HG03064 (cell line): ENCODE measurements around the gene RBFOX2.
"Not testable (repeated sequence)": the region's sequence is repeated elsewhere in the genome, so short reads cannot be mapped to it uniquely, and the experiment has no call there.

Experiments used
- ATAC-seq: cut with Tn5 transposase; IDR thresholded peaks from one replicate; pipeline ENCODE4 v1.9.1; 2021; ENCODE audit warnings: low read depth; ENCODE audit not compliant: unreplicated experiment

Gene RBFOX2

DNA sequence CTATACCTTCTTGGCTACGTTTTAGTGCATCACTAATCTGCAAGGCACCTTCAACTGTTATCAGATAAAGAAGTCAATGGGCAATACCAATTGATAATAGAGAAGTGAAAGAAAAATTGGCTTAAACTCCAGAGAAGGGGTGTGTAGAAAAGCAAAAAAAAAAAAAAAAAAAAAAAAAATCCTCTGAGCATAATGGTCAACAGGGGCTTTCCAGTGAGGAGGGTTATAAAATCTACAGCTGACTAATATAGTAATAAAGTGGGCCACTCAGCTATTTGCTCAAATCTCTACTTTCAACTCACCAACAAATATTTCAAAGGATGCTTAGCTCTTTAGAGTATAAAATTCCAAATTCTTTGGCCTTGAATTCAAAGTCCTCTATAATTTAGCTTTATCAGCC lies 233.1 kb downstream of the RBFOX2 start:
- no peak for ATAC-seq

DNA sequence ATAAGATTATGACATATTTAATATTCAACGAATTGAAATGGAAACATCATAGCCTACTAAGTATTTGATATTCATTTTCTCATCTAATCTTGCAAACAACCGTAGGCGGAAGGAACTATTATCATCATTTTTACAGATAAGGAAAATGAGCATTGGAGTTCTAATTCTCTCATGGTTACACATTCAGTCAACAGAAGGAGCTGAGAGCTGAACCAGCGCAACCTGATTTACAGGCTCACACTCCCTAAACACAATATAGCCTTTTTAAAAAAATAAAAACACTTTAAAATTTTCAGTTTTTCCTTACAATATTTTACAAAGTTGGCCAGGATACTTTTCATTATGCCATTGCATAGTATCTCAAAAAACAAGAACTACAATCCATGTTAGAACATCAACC lies 236.1 kb downstream of the RBFOX2 start:
- no peak for ATAC-seq

DNA sequence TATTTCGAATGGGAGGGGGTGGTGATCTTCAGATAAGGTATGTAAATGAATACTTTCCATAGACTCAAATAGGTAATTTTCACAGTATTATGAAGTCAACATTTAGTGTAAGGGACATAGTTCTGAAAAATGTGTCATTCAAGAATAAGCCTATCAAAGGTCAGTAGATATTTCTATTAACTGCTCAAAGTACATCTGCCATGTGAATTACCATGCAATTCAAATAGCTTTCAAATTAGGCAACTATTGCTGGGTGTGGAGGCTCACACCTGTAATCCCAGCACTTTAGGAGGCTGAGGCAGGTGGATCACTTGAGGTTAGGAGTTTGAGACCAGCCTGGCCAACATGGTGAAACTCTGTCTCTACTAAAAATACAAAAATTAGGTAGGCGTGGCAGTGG lies 236.8 kb downstream of the RBFOX2 start:
- ATAC-seq, result not testable (repeated sequence)

DNA sequence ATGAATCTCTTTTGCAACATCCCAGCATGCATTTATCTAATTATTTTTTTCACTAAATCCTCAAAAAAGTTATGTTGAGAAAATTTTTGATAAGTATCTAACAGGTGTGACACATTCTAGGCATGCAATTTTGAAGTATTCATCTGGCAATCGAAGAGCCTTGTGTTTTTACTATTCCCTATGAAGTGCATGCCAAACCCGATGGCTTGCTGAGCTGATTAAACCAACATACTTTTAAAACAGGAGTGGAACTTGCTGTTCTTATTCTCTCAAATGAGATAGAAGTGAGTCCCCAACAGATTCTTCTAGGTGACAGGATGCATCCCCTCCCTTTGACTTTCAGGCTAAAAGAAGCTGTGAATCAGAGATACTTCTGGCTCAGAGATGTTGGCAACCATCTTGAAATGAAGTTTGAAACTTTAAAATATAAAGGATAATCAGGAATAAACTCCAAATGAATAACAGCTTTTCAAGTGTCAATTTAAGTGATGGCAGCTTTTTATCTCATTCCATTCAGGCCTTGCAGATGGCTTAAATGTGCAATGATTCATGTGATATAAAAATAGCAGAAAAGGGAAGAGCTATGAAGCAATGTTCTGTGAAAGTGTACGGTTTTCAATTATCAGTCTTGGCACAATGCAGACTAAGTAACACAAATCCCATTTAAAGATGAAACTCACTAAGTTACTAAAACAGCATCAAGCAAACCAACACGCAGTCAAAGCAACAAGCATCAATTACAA lies 243.3 kb downstream of the RBFOX2 start:
- ATAC-seq, result no peak

DNA sequence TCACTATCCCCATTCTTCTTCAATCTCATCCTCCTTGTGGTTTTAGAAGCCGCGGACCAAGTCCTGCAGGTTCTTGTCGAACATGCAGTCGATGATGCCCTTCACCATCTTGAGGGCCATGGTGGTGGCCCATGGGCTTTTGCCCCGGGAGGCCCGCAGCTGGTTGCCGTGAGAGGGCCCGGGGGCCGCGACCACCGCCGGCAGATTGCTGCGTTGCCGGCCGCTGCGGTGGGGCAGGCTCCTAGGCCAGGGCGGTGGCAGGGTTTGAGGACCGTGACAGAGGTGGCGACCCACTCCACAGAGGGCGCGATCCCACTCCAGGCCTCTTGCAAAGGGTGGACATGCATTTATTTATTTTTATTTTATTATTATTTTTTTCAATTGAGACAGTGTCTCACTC lies 244.0 kb downstream of the RBFOX2 start:
- ATAC-seq, result no peak

DNA sequence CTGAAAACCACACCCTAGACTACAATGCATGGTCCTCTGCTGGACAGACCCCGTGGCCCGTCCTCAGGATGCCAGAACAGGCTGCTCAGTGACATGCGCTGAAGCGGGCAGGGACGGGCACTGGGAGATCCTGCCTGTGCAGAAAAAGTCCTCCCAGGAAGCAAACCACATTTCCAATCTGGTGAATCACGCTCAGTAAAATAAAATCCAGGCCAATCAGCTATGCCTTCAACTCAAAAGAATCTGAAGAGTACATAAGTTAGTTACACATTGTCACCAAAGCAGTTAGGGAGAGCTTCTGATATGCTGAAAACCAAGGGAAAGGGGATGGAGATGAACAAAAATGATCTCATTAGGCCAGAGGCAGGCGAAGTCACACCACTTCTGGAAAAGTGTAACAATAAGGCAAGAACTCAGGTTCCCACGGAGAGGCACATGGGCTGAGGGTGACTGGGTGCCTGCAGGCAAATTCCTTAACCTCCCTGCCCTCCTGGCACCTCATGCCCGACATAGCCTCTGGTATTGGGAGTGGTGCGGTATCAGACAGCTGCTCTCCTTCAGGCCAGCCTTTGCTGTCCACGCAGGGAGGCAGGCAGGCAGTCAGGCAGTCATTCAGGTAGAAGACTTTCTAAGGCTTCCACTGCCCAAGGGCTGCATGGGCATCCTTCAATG lies 244.5 kb downstream of the RBFOX2 start:
- no peak for ATAC-seq

DNA sequence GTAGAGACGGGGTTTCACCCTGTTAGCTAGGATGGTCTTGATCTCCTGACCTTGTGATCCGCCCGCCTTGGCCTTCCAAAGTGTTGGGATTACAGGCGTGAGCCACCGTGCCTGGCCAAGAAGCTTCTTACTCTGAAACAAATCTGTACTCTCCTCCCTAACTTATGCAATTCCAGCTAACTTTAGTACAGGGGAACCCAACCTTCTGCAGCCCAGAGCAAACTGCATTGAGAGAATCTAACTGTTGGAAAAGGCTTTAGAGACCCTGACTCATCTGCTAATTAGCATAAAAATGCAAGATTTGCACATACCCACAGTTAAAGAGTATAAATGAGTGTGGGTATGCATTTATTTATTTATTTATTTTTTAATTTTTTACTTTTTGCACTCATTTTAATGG lies 246.1 kb downstream of the RBFOX2 start:
- no peak for ATAC-seq

DNA sequence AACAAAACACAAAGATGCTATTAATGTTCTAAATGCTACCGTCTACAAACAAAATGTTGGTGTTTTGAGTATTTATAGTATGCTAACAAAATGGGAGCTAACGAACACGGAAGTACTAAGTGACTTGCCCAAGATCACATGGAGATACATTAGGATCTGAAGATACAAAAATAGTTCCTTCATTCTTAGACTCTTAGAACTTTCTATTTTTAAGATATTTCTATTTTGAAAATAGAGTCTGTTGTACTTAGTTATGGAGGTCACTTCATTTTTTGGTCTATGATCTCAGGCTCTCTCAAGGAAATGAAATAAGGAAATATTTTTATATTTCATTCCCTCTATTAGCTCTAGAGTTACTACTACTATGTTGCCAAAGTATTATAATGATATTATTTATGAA lies 246.7 kb downstream of the RBFOX2 start:
- ATAC-seq, result no peak

DNA sequence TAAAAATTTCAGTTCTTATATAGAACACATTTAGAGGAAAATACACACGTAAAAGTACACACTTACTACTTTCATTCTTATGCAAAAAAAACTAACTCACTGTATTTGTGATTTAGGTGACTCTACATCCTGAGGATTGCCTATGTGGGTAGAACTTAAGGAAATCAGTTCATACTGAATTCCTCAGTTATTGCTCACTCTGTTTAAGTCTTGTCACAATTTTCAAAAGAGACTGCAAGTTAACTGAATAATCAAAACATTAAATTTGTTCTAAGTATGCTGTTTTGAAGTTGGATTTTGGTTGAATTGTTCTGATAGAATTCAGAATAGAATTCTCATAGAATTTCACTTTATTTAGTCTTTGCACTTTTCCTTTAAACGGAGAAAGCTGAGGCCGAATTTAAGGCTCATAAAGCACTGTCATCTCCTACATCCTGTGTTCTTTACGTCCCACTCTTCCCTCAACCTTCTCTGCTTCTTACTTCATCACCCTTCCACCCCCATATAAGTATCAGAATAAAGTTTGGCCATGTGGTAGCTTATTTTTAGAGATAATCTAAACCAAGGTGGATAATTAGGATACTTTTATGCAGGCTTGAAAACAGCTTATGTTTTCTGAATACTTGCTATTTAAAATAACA lies 251.2 kb downstream of the RBFOX2 start:
- no peak for ATAC-seq

DNA sequence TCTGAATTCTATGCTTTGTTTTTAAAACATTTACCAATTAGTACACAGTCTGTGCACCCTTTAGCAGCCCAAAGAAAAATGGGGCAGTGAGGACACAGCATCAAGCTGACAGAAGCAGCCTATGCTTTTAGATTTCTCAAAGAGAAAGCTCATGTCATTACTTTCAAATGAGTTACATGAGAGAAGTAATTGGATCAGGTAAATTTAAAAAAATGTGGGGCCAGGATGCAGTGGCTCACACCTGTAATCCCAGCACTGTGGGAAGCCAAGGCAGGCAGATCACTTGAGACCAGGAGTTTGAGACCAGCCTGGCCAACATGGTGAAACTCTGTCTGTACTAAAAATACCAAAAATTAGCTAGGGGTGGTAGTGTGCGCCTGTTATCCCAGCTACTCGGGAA lies 253.3 kb downstream of the RBFOX2 start:
- ATAC-seq, result no peak

DNA sequence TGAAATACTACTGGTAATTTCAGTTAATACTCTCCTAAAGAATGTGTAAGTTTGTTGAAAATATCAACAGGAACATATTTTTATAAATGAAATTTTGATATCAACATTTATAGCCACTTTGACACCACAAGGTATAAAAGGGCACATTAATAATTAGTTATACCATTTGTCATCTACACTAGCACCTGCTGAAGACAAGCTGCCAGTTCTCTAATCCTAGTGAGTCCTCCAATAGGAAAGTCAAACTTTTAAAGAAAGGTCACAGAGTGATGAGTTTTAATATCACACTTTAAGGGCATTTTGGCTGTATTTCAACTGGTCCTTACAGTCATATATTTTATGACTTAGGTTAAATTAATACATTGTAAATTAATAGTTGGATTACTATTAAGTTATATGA lies 258.6 kb downstream of the RBFOX2 start:
- no peak for ATAC-seq

DNA sequence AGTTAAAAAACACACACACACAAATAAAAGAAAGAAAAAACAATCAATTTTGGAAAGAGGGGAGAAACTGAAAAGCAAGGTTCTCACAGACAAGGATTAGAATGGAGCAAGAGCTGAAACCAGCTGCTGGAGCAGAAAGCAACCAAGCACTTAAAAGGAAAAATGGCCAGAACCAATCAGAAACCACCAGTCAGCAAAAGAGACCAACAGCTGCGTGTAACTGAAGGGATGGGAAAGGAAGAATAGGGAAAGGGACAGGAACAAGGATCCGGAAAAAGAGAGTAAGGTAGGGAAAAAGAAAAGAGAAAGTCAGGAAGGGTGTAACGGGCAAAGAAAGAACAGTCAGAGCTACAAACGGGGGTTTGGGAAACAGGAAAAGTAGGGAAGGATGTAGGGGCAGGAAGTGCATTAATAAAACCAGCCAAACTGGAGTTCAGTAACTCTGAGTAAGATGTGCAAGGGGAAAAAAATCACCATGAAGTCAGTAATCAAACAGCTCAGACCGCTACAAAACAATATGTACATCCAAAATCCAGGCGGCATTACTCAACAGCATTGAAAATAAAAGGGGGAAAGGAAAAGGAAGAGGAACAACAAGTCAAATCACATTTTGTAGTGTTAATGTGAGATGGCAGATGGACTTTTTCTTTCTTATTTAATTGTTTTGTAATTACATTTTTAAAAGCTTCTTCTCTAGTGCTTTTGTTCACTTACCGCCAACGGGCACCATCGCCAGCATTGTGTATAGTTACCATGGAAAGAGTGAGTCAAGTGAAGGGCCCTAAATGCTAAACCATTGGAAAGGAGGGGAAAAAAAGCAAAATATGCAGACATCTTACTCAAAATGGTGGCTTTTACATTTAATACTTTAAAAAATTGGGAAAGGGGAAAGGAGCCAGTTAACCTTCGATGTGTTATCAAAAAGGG lies 261.7 kb downstream of the RBFOX2 start:
- no peak for ATAC-seq

DNA sequence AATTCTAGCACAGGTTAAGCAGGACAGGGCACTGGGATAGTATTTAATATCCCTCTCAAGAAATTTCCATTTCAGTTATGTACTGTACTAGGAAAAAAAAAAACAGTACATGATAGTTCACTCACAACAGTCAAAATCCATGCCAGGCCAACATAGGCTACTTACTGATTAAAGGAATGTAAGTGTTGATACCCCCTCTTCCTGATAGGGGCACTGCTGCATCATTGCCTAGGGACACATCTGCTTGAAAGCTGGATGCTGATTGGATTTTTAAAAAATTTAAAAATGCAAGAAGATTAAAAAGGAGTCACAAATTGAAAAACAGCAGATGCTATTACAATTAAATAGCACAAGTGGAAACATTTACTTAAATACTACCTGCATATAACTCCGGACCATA lies 267.6 kb downstream of the RBFOX2 start:
- ATAC-seq, result no peak

DNA sequence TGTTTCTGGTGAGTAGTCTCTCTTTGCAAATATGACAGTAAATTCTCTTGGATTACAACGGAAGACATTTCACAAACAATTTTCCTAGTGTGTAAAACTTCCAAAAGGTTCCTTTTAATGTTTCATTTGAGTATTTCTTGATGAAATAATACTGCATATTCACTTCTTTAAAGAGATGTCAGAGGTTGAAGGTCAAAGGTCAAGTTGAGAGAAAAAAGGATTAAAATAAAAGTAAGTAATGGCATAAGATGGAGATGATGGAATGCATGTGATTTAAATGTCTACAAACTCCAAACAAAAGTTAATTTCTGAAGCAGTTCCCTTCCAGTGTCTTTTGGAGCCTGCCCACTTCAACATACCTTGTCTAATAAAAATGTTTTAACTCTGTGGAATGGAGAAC lies 270.2 kb downstream of the RBFOX2 start:
- ATAC-seq, result no peak

DNA sequence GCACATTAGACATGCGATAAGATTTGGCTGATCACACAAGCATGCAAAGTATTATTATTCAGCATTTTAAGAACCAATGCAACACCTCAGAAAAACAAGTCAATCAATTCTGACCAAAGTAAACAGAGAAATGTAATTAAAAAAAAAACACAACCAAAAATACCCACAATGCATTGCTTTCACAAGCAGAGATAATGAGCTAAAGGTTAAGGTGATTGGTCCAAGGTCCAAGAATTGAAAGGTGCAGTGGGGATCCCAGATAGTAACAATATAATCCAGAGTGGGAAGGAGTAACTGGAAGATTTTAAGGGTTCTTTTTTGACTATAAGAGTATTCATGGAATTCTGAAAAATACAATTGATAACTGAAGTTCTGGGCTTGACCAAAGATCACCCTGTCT lies 271.9 kb downstream of the RBFOX2 start:
- no peak for ATAC-seq

DNA sequence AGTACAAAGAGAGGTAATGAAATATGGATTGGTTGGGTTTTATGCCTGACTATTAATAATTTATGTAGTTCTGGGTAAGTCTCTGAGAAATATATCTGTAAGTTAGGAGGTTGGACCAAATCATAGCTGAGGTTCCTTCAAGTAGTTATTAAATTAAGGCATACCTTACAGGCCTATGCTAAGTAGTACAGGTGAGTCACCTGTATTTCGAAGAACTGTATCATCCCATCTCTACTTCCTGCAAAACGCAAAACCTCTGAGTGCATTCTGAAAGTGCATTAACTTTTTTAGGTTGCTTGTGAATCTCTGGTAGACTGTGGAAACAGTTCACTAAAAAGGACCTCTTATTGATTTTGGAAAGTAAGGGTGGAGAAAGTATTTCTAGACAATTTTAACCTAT lies 273.9 kb downstream of the RBFOX2 start:
- no peak for ATAC-seq

DNA sequence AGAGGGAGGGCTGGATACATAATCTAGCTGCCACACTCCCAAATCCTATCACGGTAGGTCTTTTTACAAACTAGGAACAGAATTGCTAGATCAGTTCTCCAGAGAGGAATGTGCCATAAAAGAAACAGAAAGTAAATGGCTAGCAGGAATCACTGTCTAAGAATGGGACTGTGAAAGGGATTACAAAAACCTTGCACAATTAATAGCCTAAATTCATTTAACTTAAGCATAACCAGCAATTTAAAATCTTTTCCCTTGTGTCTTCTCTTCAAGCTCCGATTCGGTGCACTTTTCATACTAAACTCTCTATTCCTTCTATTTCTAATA lies 275.8 kb downstream of the RBFOX2 start:
- ATAC-seq, result no peak

DNA sequence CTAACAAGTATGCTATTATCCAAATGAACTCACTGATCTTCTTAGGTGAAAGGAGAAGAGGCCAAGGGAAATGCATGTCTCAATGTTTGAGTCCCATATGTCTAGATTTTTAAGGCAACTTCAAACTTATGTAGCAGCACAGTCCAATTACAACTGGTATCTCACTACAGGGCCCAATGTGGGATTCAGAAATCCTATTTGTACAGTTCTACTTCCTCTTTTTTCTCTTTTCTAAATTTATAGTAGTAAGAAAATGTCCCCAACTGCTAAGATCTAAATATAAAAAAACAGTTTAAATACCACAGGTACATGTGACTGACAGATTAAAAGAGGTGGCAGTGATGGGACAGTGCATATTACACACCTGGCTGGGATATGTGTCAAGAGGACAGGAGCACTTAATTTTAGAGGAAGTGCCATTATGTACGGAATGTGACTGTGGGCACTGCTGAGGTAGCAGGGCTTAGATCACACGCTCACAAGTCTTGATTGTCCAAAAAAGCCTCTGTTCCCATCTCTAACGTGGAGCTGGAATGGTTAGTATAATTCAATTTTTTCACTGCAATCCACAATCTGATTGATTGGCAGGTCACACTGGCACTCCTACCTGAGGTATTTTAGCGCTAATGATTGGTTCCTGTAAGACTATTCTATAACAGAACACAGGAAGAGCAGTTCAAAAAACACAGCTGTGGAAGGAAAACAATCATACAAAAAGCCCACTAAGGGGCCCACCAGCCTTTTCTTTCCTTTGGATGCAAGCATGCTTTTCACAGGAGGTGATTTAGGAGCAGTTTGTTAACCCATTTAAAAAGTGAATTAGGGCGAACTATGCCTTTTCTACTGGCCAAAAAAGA lies 276.4 kb downstream of the RBFOX2 start:
- no peak for ATAC-seq

DNA sequence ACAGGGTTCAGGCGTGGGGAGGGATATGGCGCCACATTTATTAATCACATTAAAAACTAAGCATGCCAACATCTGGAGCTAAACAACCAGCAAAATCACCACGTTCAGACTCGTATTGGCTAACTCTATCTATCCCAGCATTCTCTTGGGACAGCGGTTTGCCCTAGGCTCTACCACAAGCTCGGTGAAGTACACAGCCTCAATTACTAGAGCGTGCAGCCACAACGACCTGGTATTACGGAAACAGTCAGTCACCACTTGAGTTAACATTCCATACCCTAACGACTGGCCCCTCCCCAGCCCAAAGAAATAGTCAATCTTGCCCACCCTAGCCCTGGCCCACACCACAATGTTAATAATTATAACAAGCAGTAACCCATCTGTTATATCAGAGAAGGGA lies 278.8 kb downstream of the RBFOX2 start:
- no peak for ATAC-seq
